Measurements from ENCODE around the gene CRIP1. TPM values are rescaled to one million over a fixed set of nuclear protein-coding genes. Genes with fewer than 3 reads are reported as not detected.

Gene CRIP1
- total RNA-seq, 2 donors from 2014 or later = 39.0 to 82.7 TPM

DNA sequence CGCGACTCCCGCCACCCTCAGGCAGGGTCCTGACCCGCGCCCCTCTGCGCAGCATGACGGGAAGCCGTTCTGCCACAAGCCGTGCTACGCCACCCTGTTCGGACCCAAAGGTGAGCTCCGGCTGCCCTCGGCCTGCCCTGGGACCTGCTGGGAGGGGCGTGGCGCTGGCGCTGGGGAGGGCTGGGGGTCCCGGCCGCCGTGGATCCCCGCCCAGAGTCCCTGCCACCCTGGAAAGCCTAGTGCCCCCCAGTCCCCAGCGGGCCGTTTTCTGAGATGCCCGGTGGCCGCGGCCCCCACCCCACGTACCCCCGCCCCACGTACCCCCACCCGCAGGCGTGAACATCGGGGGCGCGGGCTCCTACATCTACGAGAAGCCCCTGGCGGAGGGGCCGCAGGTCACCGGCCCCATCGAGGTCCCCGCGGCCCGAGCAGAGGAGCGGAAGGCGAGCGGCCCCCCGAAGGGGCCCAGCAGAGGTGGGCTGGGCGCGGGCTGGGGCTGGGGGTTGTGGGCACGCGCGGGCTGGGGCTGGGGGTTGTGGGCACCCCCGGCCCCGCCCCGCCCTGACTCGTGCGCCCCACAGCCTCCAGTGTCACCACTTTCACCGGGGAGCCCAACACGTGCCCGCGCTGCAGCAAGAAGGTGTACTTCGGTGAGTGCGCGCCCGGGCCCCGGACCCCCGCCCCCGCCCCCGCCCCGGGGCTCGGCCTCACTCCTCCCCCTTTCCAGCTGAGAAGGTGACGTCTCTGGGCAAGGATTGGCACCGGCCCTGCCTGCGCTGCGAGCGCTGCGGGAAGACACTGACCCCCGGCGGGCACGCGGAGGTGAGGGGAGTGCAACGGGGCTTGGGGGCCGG is 8.1 kb upstream of the CRIP1 start:
- Mint-ChIP-seq H3K36me3 (no peaks in the 10 kb centered on the region), H3K4me3 (no peak overlapping the region), H3K27ac (no peak overlapping the region), H3K27me3 (no peaks in the 10 kb centered on the region), H3K4me1 (ENCODE audit: low read depth in 2 of 2) (peaks cover 20 to 27% of the 10 kb centered on the region in 2 donors), H3K9me3 (no peaks in the 10 kb centered on the region)
- ATAC-seq (no peak), DNase-seq (ENCODE audit: low spot score) (no peak)

DNA sequence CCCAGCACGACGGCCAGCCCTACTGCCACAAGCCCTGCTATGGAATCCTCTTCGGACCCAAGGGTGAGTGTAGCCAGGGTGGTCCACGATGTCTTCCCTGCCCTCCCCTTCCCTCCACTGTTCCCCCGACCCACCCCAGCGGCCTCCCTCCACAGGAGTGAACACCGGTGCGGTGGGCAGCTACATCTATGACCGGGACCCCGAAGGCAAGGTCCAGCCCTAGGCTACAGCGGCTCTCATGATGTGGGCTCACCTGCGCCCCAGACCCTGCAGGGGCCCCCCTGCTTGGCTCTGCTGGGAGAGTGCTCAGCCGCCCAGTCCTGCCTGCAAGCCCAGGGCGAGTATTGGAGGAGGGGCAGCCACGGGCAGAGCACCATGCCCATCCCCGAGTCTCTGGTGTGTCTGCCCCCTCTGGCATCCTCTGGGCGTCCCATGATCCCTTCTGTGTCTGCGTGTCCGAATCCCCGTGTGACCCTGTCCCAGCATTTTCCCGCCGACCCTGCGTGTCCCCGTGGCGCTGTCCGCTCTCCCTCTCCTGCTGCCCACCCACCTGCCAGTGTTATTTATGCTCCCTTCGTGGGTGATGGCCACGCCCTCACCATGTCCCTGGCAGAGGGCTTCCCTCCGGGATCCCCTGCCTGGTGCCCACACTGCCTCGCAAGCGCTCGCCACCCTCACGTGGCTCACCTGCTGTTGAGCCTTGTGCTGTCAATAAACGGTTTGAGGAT is 7.1 kb upstream of the CRIP1 start:
- H3K4me1 Mint-ChIP-seq (ENCODE audit: low read depth in 2 of 2) = peaks cover 25 to 33% of the 10 kb centered on the region in 2 donors
- no peak for DNase-seq (ENCODE audit: low spot score)
- H3K27ac Mint-ChIP-seq = peak overlapping the region in 1 of 2 donors; percentile 73
- no peaks in the 10 kb centered on the region for H3K36me3 Mint-ChIP-seq
- H3K27me3 Mint-ChIP-seq = no peaks in the 10 kb centered on the region
- no peak overlapping the region for H3K4me3 Mint-ChIP-seq
- ATAC-seq = no peak
- H3K9me3 Mint-ChIP-seq = no peaks in the 10 kb centered on the region

DNA sequence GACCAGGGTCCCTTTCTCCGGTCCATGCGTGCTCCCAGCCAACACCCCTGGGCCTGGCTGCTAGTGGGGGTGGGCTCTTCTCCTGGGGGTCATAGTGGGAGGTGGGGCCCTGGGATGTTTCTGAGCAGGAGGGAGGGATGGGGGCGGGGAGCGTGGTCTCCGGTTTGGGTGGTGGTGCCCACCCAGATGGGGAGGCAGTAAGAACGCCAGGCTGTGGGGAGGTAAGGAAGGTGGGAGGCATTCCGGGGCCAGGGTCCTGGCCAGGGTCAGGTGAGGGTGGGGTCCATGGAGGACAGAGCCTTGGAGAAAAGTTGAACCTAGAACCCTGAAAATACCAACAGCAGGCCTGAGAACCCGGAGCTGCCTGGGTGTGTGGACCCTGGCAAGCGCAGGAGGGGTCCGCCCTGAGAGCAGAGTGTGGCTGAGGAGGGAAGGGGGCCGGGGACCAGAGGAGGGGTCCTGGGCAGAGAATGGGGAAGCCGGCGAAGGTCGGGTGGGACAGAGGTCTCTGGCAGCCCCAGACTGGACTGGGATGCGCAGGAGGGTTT is 6.4 kb upstream of the CRIP1 start:
- ATAC-seq = no peak
- H3K27me3 Mint-ChIP-seq = no peaks in the 10 kb centered on the region
- no peak for DNase-seq (ENCODE audit: low spot score)
- H3K36me3 Mint-ChIP-seq = no peaks in the 10 kb centered on the region
- peak overlapping the region in 1 of 2 donors; percentile 73 for H3K27ac Mint-ChIP-seq
- H3K9me3 Mint-ChIP-seq = no peaks in the 10 kb centered on the region
- H3K4me3 Mint-ChIP-seq = no peak overlapping the region
- peaks cover 26 to 34% of the 10 kb centered on the region in 2 donors for H3K4me1 Mint-ChIP-seq (ENCODE audit: low read depth in 2 of 2)

DNA sequence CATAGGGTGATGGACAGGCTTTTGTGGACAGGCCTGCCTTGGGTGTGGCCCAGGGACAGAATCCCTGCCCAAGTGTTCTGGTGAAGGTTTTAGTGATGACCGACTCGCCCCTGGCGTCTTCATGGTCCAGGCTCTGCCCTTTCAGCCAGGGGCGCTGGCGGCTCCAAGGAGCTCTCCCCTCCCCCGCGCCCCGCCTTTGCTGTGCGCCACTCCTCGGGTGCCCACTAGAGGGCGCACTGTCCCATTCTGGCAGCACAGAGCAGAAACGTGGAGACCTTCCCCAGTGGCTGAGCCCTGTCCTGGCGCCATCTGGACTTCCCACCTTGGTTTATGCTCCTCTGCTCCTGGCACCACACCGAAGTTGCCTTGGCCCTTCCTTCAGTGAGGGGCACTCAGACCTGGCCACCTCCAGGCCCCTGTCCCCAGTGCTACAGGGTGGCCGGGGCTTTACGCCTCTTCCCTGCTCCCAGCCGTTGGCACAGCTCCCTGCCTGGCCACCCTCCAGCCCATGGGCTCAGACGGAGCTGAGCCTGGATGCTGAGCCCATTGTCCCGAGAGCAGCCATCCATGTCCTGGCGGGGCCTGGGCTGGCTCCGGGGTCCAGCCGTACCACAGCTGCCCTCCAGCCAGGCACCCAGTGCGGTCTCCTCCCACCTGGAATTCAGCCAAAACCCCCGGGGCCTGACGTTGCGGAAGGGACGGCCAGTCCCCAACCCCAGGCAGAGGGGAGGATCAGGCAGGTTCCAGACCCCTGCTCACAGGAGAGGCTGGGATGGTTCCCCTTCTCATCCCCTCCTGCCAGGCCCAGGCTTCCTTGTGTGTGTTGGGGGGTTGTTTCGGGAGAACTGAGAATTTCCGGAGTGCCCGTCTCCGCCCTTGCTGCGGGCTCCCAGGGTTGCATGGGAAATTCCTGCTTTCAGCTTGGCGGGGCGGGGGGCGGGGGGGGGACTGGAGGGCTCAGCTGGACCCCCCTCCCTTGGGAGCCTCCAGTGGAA is 5.6 kb upstream of the CRIP1 start:
- ATAC-seq (peak; percentile 75 to 82), DNase-seq (ENCODE audit: low spot score) (peak; percentile 87)
- Mint-ChIP-seq H3K4me1 (ENCODE audit: low read depth in 2 of 2) (peaks cover 32 to 34% of the 10 kb centered on the region in 2 donors), H3K27me3 (no peaks in the 10 kb centered on the region), H3K36me3 (no peaks in the 10 kb centered on the region), H3K4me3 (peak overlapping the region; percentile 56), H3K27ac (peak overlapping the region; percentile 70 to 73), H3K9me3 (no peaks in the 10 kb centered on the region)

DNA sequence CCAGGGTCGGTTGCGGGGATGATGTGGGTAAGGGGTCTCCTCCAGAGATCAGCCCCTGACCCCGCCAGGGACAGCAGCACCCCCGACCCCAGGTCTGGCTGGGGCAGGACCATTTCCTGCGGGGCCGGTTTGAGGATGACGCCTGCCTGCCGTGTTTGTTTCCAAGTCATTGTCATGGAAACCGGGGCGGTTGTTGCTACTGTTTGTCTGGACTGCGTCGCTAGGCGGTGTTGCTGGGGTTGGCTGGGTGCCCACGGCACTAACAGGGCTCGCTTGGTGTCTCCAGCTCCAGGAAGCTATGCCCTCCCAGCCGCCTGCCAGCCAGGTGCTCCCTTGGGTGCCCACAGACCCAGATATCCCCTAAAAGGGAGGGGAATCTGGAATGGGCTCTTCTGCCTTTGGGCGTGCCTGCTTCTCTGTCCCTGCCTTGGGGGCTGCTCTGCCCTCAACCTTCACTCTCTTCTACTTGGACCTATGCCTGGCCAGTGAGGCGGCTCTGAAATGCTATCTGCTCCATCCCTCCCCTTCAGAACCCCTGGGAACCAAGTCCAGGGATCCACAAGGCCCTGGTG is 4.7 kb upstream of the CRIP1 start:
- peak overlapping the region; percentile 70 to 73 for H3K27ac Mint-ChIP-seq
- H3K4me3 Mint-ChIP-seq = peak overlapping the region; percentile 56
- peaks cover 32 to 34% of the 10 kb centered on the region in 2 donors for H3K4me1 Mint-ChIP-seq (ENCODE audit: low read depth in 2 of 2)
- peak; percentile 90 for DNase-seq (ENCODE audit: low spot score)
- peak; percentile 75 to 79 for ATAC-seq
- no peaks in the 10 kb centered on the region for H3K36me3 Mint-ChIP-seq
- H3K9me3 Mint-ChIP-seq = no peaks in the 10 kb centered on the region
- no peaks in the 10 kb centered on the region for H3K27me3 Mint-ChIP-seq

DNA sequence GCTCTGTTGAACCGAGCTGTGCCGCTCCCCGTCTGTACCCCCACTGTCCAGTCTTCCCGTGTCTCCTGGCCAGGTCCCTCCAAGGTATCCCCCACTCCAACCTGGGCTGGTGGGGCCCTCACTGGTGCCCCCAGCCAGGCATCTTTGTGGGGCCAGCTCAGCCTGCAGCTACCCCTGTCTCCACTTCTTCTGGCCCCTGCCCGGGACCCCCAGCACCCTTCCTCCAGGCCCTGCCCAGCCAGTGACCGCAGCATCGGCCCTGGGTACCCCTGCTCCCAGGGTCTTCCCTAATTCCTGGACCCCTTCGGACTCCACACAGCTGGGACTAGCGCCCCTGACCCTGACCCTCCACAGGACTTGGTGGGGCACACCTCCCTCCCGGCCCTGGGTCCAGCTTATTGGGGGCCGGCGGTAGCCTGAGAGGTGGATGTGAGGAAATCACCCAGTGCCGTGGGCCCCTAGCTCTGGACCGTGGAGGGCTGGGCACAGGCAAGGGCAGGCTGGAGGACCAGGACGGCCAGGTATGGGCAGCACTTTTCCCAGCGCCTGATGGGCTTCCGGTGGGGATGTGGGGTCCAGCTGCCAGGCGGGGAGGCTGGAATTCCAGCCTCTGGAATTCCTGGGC is 4.1 kb upstream of the CRIP1 start:
- Mint-ChIP-seq H3K36me3 (no peaks in the 10 kb centered on the region), H3K4me3 (peak overlapping the region; percentile 56), H3K27ac (peak overlapping the region; percentile 70 to 73), H3K27me3 (no peaks in the 10 kb centered on the region), H3K9me3 (no peaks in the 10 kb centered on the region), H3K4me1 (ENCODE audit: low read depth in 2 of 2) (peaks cover 26 to 28% of the 10 kb centered on the region in 2 donors)
- ATAC-seq (no peak), DNase-seq (ENCODE audit: low spot score) (no peak)

DNA sequence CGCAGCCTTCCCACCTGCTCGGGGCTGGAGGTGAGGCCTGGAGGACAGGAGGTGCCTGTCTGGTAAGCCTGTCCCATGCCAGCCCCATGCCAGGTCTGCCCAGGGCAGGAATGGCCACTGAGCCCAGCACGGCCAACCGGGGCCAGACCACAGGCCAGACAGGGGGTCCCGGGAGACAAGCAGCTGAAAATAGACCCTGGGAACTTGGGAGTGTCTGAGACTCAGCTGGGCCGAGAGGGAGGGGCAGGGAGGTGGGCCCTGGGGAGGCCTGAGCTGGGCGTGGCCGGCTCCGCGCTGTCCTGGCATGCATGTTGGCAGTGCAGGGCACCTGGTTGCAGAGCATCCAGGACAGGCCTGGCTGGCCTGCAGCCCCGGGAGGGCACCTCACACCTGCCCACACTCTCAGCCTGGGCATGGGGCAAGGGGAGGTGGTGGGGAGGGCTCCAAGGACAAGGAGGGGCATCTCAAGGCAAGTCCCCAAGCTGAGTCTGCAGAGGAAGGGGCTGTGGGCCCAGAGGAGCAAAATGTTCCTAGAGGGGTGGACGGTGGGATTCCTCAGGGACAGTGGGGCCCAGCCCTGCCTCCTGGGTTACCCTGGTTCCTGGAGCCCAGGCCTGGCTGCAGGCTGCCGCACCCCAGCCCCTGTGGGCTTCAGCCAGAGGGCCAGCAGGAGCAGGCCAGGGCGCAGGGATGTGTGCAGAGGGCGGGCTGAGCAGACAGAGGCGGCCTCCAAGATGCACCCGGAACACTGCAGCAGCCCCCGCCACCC is 3.2 kb upstream of the CRIP1 start:
- Mint-ChIP-seq H3K36me3 (no peaks in the 10 kb centered on the region), H3K27me3 (no peaks in the 10 kb centered on the region), H3K27ac (no peak overlapping the region), H3K4me1 (ENCODE audit: low read depth in 2 of 2) (peaks cover 28 to 30% of the 10 kb centered on the region in 2 donors), H3K9me3 (no peaks in the 10 kb centered on the region), H3K4me3 (no peak overlapping the region)
- ATAC-seq (no peak), DNase-seq (ENCODE audit: low spot score) (no peak)

DNA sequence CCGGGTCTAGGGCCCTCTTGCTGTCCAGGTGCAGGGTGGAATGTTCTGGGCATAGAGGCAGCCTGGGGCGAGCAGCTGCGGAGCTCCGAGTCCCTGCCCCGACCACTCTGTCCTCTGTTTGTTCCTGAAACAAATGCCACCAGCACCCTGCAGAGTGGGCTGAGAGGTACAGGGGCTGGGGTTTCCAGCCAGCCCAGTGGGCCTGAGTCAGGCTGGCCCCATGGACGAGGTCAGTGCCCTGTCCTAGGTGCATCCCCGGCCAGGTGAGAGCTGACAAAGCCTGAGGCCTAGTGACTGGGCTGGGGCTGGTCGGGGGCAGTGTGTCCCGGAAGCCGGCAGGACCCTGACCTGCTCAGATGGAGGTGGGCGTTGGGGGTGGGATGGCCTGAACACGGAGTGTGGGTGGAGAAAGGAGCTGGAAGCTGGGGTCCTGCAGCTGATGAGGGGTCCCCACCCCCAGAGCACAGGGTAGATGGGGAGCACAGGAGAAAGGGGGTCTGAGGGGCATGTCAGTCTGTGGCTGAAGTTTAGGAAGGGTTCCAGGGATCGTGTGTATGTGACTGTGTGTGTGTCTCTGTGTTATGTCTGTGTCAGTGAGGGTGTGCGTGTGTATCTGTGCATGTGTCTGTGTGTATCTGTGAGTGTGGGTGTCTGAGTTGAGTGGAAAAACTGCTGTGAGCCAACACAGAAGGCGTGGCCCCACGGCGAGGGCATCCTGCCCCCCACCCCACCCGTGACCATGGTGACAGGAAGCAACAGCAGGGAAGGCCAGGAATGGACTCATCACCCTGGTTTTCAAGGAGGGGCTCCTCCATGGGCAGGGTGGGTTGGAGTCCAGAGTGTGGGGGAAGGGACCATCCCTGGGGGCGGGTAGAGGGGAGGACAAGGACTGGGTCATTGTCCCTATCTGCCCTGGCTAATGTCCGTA is 2.4 kb upstream of the CRIP1 start:
- DNase-seq (ENCODE audit: low spot score) = no peak
- no peak for ATAC-seq
- Mint-ChIP-seq H3K27ac (peak overlapping the region in 1 of 2 donors; percentile 0), H3K4me1 (ENCODE audit: low read depth in 2 of 2) (peaks cover 31 to 33% of the 10 kb centered on the region in 2 donors), H3K36me3 (no peaks in the 10 kb centered on the region), H3K4me3 (peak overlapping the region; percentile 14), H3K9me3 (no peaks in the 10 kb centered on the region), H3K27me3 (no peaks in the 10 kb centered on the region)

DNA sequence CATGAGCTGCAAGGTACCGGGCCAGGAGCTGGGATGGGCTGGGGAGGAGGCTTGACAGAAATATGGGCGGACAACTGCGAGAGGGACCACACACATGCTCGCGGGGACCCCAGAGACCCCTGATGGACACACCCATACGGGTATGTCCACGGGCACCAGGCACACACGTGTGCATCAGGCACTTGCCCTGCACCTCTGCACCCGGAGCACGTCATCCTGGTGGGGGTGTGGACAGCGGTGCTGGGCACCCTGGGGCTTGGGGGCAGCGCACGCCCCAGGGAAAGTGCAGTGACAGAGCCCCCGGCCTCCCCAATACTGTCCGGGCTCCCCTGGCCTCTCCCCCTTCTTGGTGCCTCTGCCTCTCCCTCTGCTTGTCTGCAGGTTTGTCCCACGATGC is 1.7 kb upstream of the CRIP1 start:
- no peaks in the 10 kb centered on the region for H3K27me3 Mint-ChIP-seq
- no peaks in the 10 kb centered on the region for H3K9me3 Mint-ChIP-seq
- no peak overlapping the region for H3K4me3 Mint-ChIP-seq
- ATAC-seq (no peak), DNase-seq (ENCODE audit: low spot score) (no peak)
- H3K36me3 Mint-ChIP-seq = no peaks in the 10 kb centered on the region
- no peak overlapping the region for H3K27ac Mint-ChIP-seq
- H3K4me1 Mint-ChIP-seq (ENCODE audit: low read depth in 2 of 2) = peaks cover 36% of the 10 kb centered on the region in 2 donors

DNA sequence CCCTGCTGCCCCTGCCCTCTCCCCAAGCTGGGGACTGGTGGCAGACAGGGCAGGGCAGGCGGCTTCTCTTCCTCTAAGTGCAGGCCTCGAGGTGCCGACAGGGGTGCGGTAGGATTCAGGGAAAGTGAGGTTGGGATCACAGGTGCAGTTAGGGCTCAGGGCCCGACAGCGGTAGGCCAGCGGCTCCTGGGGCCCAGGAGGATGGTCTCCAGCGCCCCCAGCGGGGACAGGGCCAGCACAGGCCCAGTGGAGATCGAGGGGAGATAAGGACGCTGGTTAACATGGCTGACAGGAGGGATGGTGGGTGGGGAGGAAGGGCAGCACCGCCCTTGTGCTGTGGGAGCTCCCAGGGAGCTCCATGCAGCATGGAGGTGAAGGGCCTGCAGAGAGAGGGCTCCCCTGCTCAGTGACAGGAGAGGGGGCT is 935 bp upstream of the CRIP1 start:
- ATAC-seq (no peak), DNase-seq (ENCODE audit: low spot score) (no peak)
- no peaks in the 10 kb centered on the region for H3K36me3 Mint-ChIP-seq
- H3K9me3 Mint-ChIP-seq = no peaks in the 10 kb centered on the region
- H3K27ac Mint-ChIP-seq = peak overlapping the region in 1 of 2 donors; percentile 64
- no peak overlapping the region for H3K4me3 Mint-ChIP-seq
- no peaks in the 10 kb centered on the region for H3K27me3 Mint-ChIP-seq
- H3K4me1 Mint-ChIP-seq (ENCODE audit: low read depth in 2 of 2) = peaks cover 31 to 36% of the 10 kb centered on the region in 2 donors

DNA sequence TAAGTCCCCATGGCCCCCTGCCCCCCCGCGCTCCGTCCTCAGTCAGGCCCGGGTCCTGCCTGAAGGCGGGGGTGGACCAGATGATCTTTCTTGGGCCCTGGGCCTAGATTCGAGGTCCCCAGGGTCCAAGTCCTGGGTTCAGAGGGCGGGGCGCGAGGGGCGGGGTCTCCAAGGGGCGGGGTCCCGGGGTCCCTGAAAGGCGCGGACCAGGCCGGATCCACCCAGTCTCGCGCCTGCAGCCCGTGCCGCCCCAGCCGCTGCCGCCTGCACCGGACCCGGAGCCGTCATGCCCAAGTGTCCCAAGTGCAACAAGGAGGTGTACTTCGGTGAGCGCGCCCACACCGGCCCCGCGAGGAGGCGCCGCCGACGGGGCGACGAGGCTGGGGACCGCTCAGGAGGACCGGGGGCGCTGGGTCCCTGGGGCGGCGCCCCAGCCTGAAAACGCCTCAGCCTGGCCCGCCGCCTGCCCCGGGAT is 325 bp downstream of the CRIP1 start:
- Mint-ChIP-seq H3K27ac (no peak overlapping the region), H3K27me3 (no peaks in the 10 kb centered on the region), H3K36me3 (no peaks in the 10 kb centered on the region), H3K4me1 (ENCODE audit: low read depth in 2 of 2) (peaks cover 25 to 34% of the 10 kb centered on the region in 2 donors), H3K9me3 (no peaks in the 10 kb centered on the region), H3K4me3 (peak overlapping the region; percentile 73)
- no peak for DNase-seq (ENCODE audit: low spot score)
- ATAC-seq = no peak
